Smooth muscle cell of the brain vasculature (primary cell): ENCODE measurements around the gene VAV3.

Experiments used
- DNase-seq: peaks from one replicate; pipeline ENCODE4 v3.0.0-alpha.2; 2012; ENCODE audit warnings: low read depth, low spot score

Gene VAV3

GRCh38 chr1:107936498-107937481 is 28.2 kb downstream of the VAV3 start:
- no peak for DNase-seq

- DNase-seq: no peak
Measured at GRCh38 chr1:107935396-107936064, 29.4 kb downstream of the VAV3 start.

- no peak for DNase-seq
Measured at GRCh38 chr1:107934578-107934977, 30.4 kb downstream of the VAV3 start.

- no peak for DNase-seq
Measured at GRCh38 chr1:107933736-107934135, 31.2 kb downstream of the VAV3 start.

GRCh38 chr1:107930292-107930691 is 34.7 kb downstream of the VAV3 start:
- DNase-seq: no peak

- DNase-seq: no peak
Measured at GRCh38 chr1:107927820-107928219, 37.2 kb downstream of the VAV3 start.

- no peak for DNase-seq
Measured at GRCh38 chr1:107926436-107927080, 38.4 kb downstream of the VAV3 start.

GRCh38 chr1:107925565-107925964 is 39.4 kb downstream of the VAV3 start:
- DNase-seq: no peak

- DNase-seq: no peak
Measured at GRCh38 chr1:107920999-107921398, 44.0 kb downstream of the VAV3 start.

- no peak for DNase-seq
Measured at GRCh38 chr1:107920561-107920960, 44.4 kb downstream of the VAV3 start.

GRCh38 chr1:107919953-107920352 is 45.0 kb downstream of the VAV3 start:
- no peak for DNase-seq

GRCh38 chr1:107914119-107914765 is 50.7 kb downstream of the VAV3 start:
- no peak for DNase-seq

GRCh38 chr1:107912656-107913055 is 52.3 kb downstream of the VAV3 start:
- no peak for DNase-seq

GRCh38 chr1:107900090-107900945 is 64.7 kb downstream of the VAV3 start:
- no peak for DNase-seq

GRCh38 chr1:107899655-107900054 is 65.3 kb downstream of the VAV3 start:
- no peak for DNase-seq

GRCh38 chr1:107897438-107898345 is 67.3 kb downstream of the VAV3 start:
- DNase-seq: no peak

- no peak for DNase-seq
Measured at GRCh38 chr1:107896936-107897335, 68.0 kb downstream of the VAV3 start.

GRCh38 chr1:107896401-107896800 is 68.6 kb downstream of the VAV3 start:
- DNase-seq: no peak

GRCh38 chr1:107895403-107896191 is 69.4 kb downstream of the VAV3 start:
- no peak for DNase-seq
